Mesenchymal stem cell (in vitro differentiated cells and primary cell): ENCODE results near the gene SMURF1.

Experiments
- DNase-seq: peaks from one replicate; pipeline ENCODE4 v3.0.0-alpha.2; 2013
- H2AFZ ChIP-seq: one replicate; pipeline ENCODE4 v1.6.1; 2013; ENCODE audit warnings: low read depth, mild to moderate bottlenecking, control low read depth, inconsistent platforms, low read length, moderate library complexity
- H2AK5ac ChIP-seq: 2 replicates; pipeline ENCODE4 v1.6.1; 2013; ENCODE audit warnings: low read length, moderate library complexity, mild to moderate bottlenecking, inconsistent platforms; ENCODE audit not compliant: severe bottlenecking
- H2BK120ac ChIP-seq: one replicate; pipeline ENCODE4 v1.6.1; 2013; ENCODE audit warnings: low read depth, mild to moderate bottlenecking, inconsistent platforms, low read length, moderate library complexity
- H2BK12ac ChIP-seq, 2 experiments: one replicate each; pipeline ENCODE4 v1.6.1; 2013; ENCODE audit warnings: inconsistent platforms in 2 of 2, low read length in 2 of 2, mild to moderate bottlenecking in 2 of 2, moderate library complexity in 2 of 2, control low read depth in 1 of 2
- H2BK15ac ChIP-seq: one replicate; pipeline ENCODE4 v1.6.1; 2013; ENCODE audit warnings: mild to moderate bottlenecking, low read depth, inconsistent platforms; ENCODE audit not compliant: poor library complexity, severe bottlenecking
- H2BK5ac ChIP-seq: 2 replicates; pipeline ENCODE4 v1.6.1; 2013; ENCODE audit warnings: low read depth, mild to moderate bottlenecking, low read length, control low read depth, inconsistent platforms; ENCODE audit not compliant: poor library complexity, severe bottlenecking
- H3K14ac ChIP-seq, 2 experiments: one replicate each; pipeline ENCODE4 v1.6.1; 2013; ENCODE audit warnings: inconsistent platforms in 2 of 2, low read length in 2 of 2, control low read depth in 1 of 2, mild to moderate bottlenecking in 1 of 2, moderate library complexity in 1 of 2
- H3K18ac ChIP-seq, 2 experiments: one replicate each; pipeline ENCODE4 v1.6.1; 2013; ENCODE audit warnings: inconsistent platforms in 2 of 2, low read length in 2 of 2, control low read depth in 1 of 2, low read depth in 1 of 2, mild to moderate bottlenecking in 1 of 2
- H3K23ac ChIP-seq, 2 experiments: one replicate each; pipeline ENCODE4 v1.6.1; 2013; ENCODE audit warnings: inconsistent platforms in 2 of 2, low read length in 2 of 2, mild to moderate bottlenecking in 2 of 2, moderate library complexity in 2 of 2, control low read depth in 1 of 2
- H3K27ac ChIP-seq: 2 replicates; pipeline ENCODE4 v1.5.1; 2013; ENCODE audit warnings: mild to moderate bottlenecking, moderate library complexity, low read length, control low read depth, inconsistent platforms; ENCODE audit not compliant: poor library complexity, severe bottlenecking
- H3K27me3 ChIP-seq, 2 experiments: 2 replicates each; pipeline versions ENCODE4 v1.6.1 to v1.7.0; 2013; ENCODE audit warnings: low read length in 2 of 2, mild to moderate bottlenecking in 2 of 2, moderate library complexity in 2 of 2, control low read depth in 1 of 2, inconsistent platforms in 1 of 2; ENCODE audit not compliant: control insufficient read depth in 1 of 2, insufficient read depth in 1 of 2
- H3K36me3 ChIP-seq, 2 experiments: 2 replicates each; pipeline versions ENCODE4 v1.6.1 to v1.7.0; 2013; ENCODE audit warnings: low read length in 2 of 2, control low read depth in 1 of 2, inconsistent platforms in 1 of 2, low read depth in 1 of 2, mild to moderate bottlenecking in 1 of 2; ENCODE audit not compliant: insufficient read depth in 2 of 2, control insufficient read depth in 1 of 2
- H3K4ac ChIP-seq, 2 experiments: one replicate each; pipeline ENCODE4 v1.6.1; 2013; ENCODE audit warnings: inconsistent platforms in 2 of 2, low read length in 2 of 2, mild to moderate bottlenecking in 2 of 2, moderate library complexity in 2 of 2, control low read depth in 1 of 2, low read depth in 1 of 2
- H3K4me1 ChIP-seq: 2 replicates; pipeline ENCODE4 v1.6.1; 2013; ENCODE audit warnings: low read depth, low read length, control low read depth; ENCODE audit not compliant: control insufficient read depth, insufficient read depth
- H3K4me2 ChIP-seq: 2 replicates; pipeline ENCODE4 v1.6.1; 2013; ENCODE audit warnings: low read length, mild to moderate bottlenecking, inconsistent platforms; ENCODE audit not compliant: poor library complexity, severe bottlenecking
- H3K4me3 ChIP-seq, 2 experiments: 2 replicates each; pipeline versions ENCODE4 v1.5.1 to v1.7.0; 2013; ENCODE audit warnings: low read length in 2 of 2, mild to moderate bottlenecking in 2 of 2, control low read depth in 1 of 2, low read depth in 1 of 2; ENCODE audit not compliant: insufficient read depth in 1 of 2
- H3K79me1 ChIP-seq: replicated peaks from 2 replicates; pipeline ENCODE4 v1.6.1; 2013; ENCODE audit warnings: mild to moderate bottlenecking, control low read depth, low read length, inconsistent platforms; ENCODE audit not compliant: poor library complexity, severe bottlenecking
- H3K9ac ChIP-seq: 2 replicates; pipeline ENCODE4 v1.7.0; 2013; ENCODE audit warnings: mild to moderate bottlenecking, low read length, moderate library complexity
- H3K9me3 ChIP-seq: 2 replicates; pipeline ENCODE4 v1.7.0; 2013; ENCODE audit warnings: mild to moderate bottlenecking, low read length; ENCODE audit not compliant: control insufficient read depth
- H4K8ac ChIP-seq: one replicate; pipeline ENCODE4 v1.6.1; 2013; ENCODE audit warnings: inconsistent platforms, mild to moderate bottlenecking, low read length, moderate library complexity
- H4K91ac ChIP-seq: one replicate; pipeline ENCODE4 v1.6.1; 2013; ENCODE audit warnings: mild to moderate bottlenecking, low read length, inconsistent platforms
- WGBS: methylation state at CpG from one replicate; pipeline ENCODE4 v1.1.7; 2013; ENCODE audit warnings: mixed read lengths; 5-methylcytosine and 5-hydroxymethylcytosine counted together

Gene SMURF1

DNA sequence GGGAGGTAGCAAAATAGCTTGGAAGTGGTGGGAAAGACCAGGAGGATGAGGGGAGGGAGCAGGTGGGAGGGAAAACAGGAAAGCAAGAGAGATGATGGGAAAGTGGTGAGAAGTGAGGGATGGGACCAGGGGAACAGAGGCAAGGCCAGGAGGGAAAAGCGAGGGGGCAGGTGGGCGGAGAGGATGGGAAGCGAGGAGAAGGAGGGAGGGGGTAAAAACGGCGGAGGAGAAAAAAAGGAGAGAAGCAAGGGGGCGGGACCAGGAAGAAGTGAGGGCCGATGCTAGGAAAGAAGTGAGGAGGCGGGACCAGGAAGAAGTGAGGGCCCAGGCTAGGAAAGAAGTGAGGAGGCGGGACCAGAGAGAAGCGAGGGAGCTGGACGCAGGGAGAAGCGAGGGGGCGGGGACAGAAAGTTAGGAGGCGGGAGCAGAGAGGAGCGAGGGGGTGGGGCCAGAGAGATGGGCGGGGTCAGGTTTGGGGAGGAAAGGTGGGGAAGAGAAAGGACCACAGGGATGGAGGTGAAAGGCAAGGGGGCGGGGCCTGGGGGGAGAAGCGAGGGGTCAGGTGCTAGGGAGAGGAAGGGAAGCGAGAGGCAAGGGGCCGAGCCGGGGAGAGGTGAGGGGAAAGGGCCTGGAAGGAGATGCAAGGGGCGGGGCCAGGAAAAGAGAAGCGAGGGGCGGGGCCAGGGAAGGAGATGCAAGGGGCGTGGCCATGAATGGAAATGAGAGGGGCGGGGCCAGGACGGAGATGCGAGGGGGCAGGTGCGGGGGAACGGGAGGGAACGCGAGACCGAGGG lies 984 bp downstream of the SMURF1 start:
- H3K4ac ChIP-seq = no peak overlapping the region
- peak overlapping the region; percentile 86 for H3K27ac ChIP-seq
- no peak overlapping the region for H3K14ac ChIP-seq
- peak overlapping the region; percentile 45 for H3K9ac ChIP-seq
- H2BK120ac ChIP-seq = no peak overlapping the region
- 13% methylated on average over 23 of the region's 33 CpGs for WGBS
- no peak overlapping the region for H2AK5ac ChIP-seq
- H2AFZ ChIP-seq = no peak overlapping the region
- H3K23ac ChIP-seq = no peak overlapping the region
- H3K18ac ChIP-seq = peak overlapping the region; percentile 76 to 93
- peak overlapping the region; percentile 85 for H2BK15ac ChIP-seq
- peaks cover 9% of the 10 kb centered on the region for H3K4me1 ChIP-seq
- H2BK12ac ChIP-seq = peak overlapping the region in 1 of 2 experiments; percentile 82
- H3K4me3 ChIP-seq = peak overlapping the region; percentile 77 to 94
- H3K79me1 ChIP-seq = no peaks in the 10 kb centered on the region
- H4K91ac ChIP-seq = peak overlapping the region; percentile 72
- DNase-seq = peak; percentile 97
- no peaks in the 10 kb centered on the region for H3K27me3 ChIP-seq
- H3K9me3 ChIP-seq = no peaks in the 10 kb centered on the region
- H4K8ac ChIP-seq = peak overlapping the region; percentile 4
- no peak overlapping the region for H2BK5ac ChIP-seq
- H3K4me2 ChIP-seq = peak overlapping the region; percentile 43
- H3K36me3 ChIP-seq = peaks cover 0 to 2% of the 10 kb centered on the region in 2 experiments

DNA sequence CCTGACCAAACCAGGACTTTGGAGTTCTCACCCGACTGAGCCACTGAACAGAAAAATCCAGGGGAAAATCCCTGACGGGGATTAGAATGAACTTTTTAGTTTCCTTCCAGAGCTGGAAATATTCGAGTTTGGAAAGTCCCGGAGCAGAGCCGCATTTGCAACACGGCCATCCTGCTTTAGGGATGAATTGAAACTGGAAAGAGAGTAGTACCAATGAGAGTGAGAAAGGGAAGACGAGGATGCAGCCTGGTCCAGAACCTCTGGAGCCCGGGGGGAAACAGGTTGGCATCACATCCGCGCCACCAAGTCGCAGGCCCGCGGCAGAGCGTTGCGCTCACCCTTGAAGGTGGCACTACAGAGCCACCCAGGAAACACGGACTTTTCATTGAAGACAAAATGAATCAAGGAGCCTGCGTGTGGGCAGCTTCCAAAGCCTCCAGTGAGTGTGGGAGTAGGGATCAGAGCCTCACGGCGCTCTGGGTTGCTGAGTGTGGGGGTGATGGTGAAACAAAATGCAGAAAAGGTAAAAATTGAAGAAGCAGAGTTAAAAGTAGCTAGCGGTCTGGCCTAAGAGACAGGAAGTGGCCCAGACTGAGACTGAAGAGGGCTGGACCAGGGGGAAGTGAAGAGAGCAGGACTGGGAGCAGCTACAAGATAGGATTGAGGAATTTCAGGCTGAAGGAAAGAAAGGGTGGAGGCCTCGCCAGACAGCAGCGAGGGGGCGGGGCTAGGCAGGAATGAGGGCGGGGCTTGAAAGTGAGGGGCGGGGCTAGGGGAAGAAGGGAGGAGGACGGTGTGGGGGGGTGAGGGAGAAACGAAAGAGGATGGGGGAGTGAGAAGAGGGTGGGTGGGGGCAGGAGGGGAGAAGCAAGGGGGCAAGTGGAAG lies 1.8 kb downstream of the SMURF1 start:
- Histone ChIP-seq H3K27me3 (no peaks in the 10 kb centered on the region), H3K4me2 (peak overlapping the region; percentile 79), H3K4me1 (peaks cover 9% of the 10 kb centered on the region), H2BK120ac (peak overlapping the region; percentile 11), H2BK12ac (peak overlapping the region in 1 of 2 experiments; percentile 51), H4K91ac (peak overlapping the region; percentile 14), H3K23ac (no peak overlapping the region), H2BK5ac (peak overlapping the region; percentile 15), H3K36me3 (peaks cover 0 to 2% of the 10 kb centered on the region in 2 experiments), H3K4ac (peak overlapping the region; percentile 39 to 54), H3K14ac (no peak overlapping the region), H3K18ac (peak overlapping the region; percentile 52 to 70), H2AFZ (no peak overlapping the region), H3K79me1 (no peaks in the 10 kb centered on the region), H2AK5ac (peak overlapping the region; percentile 43), H3K4me3 (peak overlapping the region; percentile 59 to 88), H2BK15ac (peak overlapping the region; percentile 44), H3K27ac (peak overlapping the region; percentile 92), H4K8ac (peak overlapping the region; percentile 56), H3K9me3 (no peaks in the 10 kb centered on the region), H3K9ac (peak overlapping the region; percentile 90)
- DNase-seq = peak; percentile 78
- WGBS = 29% methylated on average over 27 of the region's 27 CpGs

DNA sequence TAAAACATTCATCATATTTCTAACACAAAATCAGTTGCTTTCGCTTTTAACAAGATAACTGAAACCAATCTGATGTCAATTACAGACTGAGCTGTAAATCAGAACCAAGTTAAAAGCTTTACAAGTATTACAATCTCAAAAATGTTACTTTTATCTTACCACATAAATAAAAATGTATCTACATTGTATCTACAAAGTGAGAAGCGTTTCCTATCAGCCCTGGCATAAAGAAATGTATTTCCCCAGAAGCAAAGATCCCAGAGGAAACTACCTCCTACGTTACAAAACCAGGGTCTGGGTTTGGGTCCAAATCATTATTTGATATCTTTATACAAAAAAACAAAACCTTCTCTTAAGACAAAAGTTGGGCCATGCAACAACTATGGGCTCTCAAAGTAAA lies 2.6 kb downstream of the SMURF1 start:
- Histone ChIP-seq H3K4ac (no peak overlapping the region), H3K9me3 (no peaks in the 10 kb centered on the region), H3K4me3 (peak overlapping the region in 1 of 2 experiments; percentile 88), H3K4me1 (peaks cover 12% of the 10 kb centered on the region), H2BK15ac (no peak overlapping the region), H3K79me1 (no peaks in the 10 kb centered on the region), H2BK5ac (no peak overlapping the region), H3K27ac (peak overlapping the region; percentile 92), H3K27me3 (no peaks in the 10 kb centered on the region), H3K23ac (no peak overlapping the region), H2AK5ac (no peak overlapping the region), H3K14ac (no peak overlapping the region), H4K8ac (no peak overlapping the region), H2AFZ (no peak overlapping the region), H3K36me3 (peaks cover 0 to 2% of the 10 kb centered on the region in 2 experiments), H4K91ac (no peak overlapping the region), H2BK12ac (no peak overlapping the region), H3K4me2 (peak overlapping the region; percentile 79), H3K9ac (peak overlapping the region; percentile 90), H2BK120ac (no peak overlapping the region), H3K18ac (no peak overlapping the region)
- DNase-seq = no peak
- 84% methylated on average over 3 of the region's 3 CpGs for WGBS

DNA sequence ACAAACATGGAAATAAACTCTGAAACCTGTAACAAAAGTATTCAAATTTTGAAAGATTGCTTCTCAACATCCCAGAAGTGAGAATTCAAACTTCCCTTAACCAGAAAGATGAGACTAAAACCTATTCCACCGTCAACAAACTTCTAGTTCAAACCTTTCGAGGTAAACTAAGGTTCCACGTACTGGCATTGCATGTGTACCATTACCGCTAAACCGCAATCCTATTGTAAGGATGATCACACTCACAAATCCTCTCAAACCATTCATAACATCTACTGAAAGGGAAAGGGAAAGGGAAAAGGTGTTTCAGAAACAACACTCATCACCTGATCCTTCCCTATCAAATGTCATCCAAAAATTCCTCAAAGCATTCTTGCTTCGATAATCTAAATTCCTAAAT lies 3.1 kb downstream of the SMURF1 start:
- H3K27me3 ChIP-seq = no peaks in the 10 kb centered on the region
- peak overlapping the region; percentile 90 for H3K9ac ChIP-seq
- H3K18ac ChIP-seq = no peak overlapping the region
- H4K91ac ChIP-seq = no peak overlapping the region
- no peak for DNase-seq
- H3K23ac ChIP-seq = no peak overlapping the region
- H3K4me3 ChIP-seq = peak overlapping the region in 1 of 2 experiments; percentile 88
- no peaks in the 10 kb centered on the region for H3K79me1 ChIP-seq
- no peak overlapping the region for H2BK12ac ChIP-seq
- H3K4ac ChIP-seq = no peak overlapping the region
- H2AK5ac ChIP-seq = no peak overlapping the region
- H3K9me3 ChIP-seq = no peaks in the 10 kb centered on the region
- H2BK120ac ChIP-seq = no peak overlapping the region
- no peak overlapping the region for H3K14ac ChIP-seq
- H3K4me1 ChIP-seq = peaks cover 12% of the 10 kb centered on the region
- no peak overlapping the region for H2BK5ac ChIP-seq
- H2BK15ac ChIP-seq = no peak overlapping the region
- H2AFZ ChIP-seq = no peak overlapping the region
- peaks cover 0 to 2% of the 10 kb centered on the region in 2 experiments for H3K36me3 ChIP-seq
- H3K4me2 ChIP-seq = no peak overlapping the region
- no peak overlapping the region for H3K27ac ChIP-seq
- WGBS = 97% methylated on average over 6 of the region's 6 CpGs
- H4K8ac ChIP-seq = no peak overlapping the region
